H9 (cell line): ENCODE measurements around the gene DNER. TPM values are rescaled to one million over a fixed set of nuclear protein-coding genes. Genes with fewer than 3 reads are reported as not detected.

Experiments used
- DNase-seq: peaks from one replicate; pipeline ENCODE4 v3.0.0-alpha.2; 2017
- H2AFZ ChIP-seq: one replicate; pipeline ENCODE4 v1.6.1; 2013; ENCODE audit warnings: mild to moderate bottlenecking, low read length, control low read depth, moderate library complexity
- H2AK5ac ChIP-seq: 2 replicates; pipeline ENCODE4 v1.6.1; 2013; ENCODE audit warnings: low read length, control low read depth, mixed read lengths; ENCODE audit not compliant: insufficient read length
- H2BK120ac ChIP-seq: one replicate; pipeline ENCODE4 v1.6.1; 2013; ENCODE audit warnings: low read depth, mild to moderate bottlenecking, low read length, control low read depth, inconsistent platforms; ENCODE audit not compliant: poor library complexity, severe bottlenecking
- H2BK12ac ChIP-seq: 2 replicates; pipeline ENCODE4 v1.6.1; 2013; ENCODE audit warnings: low read length, control low read depth, mixed read lengths, low read depth; ENCODE audit not compliant: insufficient read length
- H2BK15ac ChIP-seq: 2 replicates; pipeline ENCODE4 v1.6.1; 2013; ENCODE audit warnings: low read depth, low read length, control low read depth
- H2BK20ac ChIP-seq: one replicate; pipeline ENCODE4 v1.6.1; 2013; ENCODE audit warnings: low read depth, mild to moderate bottlenecking, low read length, control low read depth, inconsistent platforms; ENCODE audit not compliant: poor library complexity, severe bottlenecking
- H2BK5ac ChIP-seq: 2 replicates; pipeline ENCODE4 v1.6.1; 2013; ENCODE audit warnings: low read length, control low read depth, mixed read lengths; ENCODE audit not compliant: insufficient read length
- H3K14ac ChIP-seq: 2 replicates; pipeline ENCODE4 v1.6.1; 2013; ENCODE audit warnings: low read length, control low read depth; ENCODE audit not compliant: insufficient read depth
- H3K18ac ChIP-seq: 2 replicates; pipeline ENCODE4 v1.6.1; 2013; ENCODE audit warnings: low read depth, mild to moderate bottlenecking, mixed read lengths, low read length, control low read depth; ENCODE audit not compliant: insufficient read length
- H3K23ac ChIP-seq: 2 replicates; pipeline ENCODE4 v1.6.1; 2013; ENCODE audit warnings: low read length, control low read depth, mixed read lengths, low read depth; ENCODE audit not compliant: insufficient read length
- H3K23me2 ChIP-seq: 2 replicates; pipeline ENCODE4 v1.6.1; 2013; ENCODE audit warnings: low read depth, mild to moderate bottlenecking, mixed read lengths, low read length, control low read depth; ENCODE audit not compliant: insufficient read length, poor library complexity, severe bottlenecking
- H3K27ac ChIP-seq: 2 replicates; pipeline ENCODE4 v1.5.1; 2013; ENCODE audit warnings: low read length, control low read depth, mixed read lengths, low read depth; ENCODE audit not compliant: insufficient read length
- H3K27me3 ChIP-seq: 2 replicates; pipeline ENCODE4 v1.6.1; 2013; ENCODE audit warnings: low read length, control low read depth, inconsistent platforms; ENCODE audit not compliant: insufficient read depth
- H3K4ac ChIP-seq: 2 replicates; pipeline ENCODE4 v1.6.1; 2013; ENCODE audit warnings: low read depth, mild to moderate bottlenecking, control low read depth, inconsistent platforms, low read length, moderate library complexity
- H3K4me1 ChIP-seq: 2 replicates; pipeline ENCODE4 v1.6.1; 2013; ENCODE audit warnings: low read length, control low read depth, inconsistent platforms; ENCODE audit not compliant: insufficient read depth
- H3K4me2 ChIP-seq: 2 replicates; pipeline ENCODE4 v1.6.1; 2013; ENCODE audit warnings: low read length, control low read depth, mixed read lengths; ENCODE audit not compliant: insufficient read length, insufficient read depth
- H3K56ac ChIP-seq: 2 replicates; pipeline ENCODE4 v1.6.1; 2013; ENCODE audit warnings: low read depth, mild to moderate bottlenecking, mixed read lengths, low read length, control low read depth; ENCODE audit not compliant: insufficient read length
- H3K79me1 ChIP-seq: 2 replicates; pipeline ENCODE4 v1.6.1; 2013; ENCODE audit warnings: low read depth, mild to moderate bottlenecking, moderate library complexity, low read length, control low read depth, inconsistent platforms; ENCODE audit not compliant: insufficient read depth, poor library complexity, severe bottlenecking
- H3K79me2 ChIP-seq: 2 replicates; pipeline ENCODE4 v1.6.1; 2013; ENCODE audit warnings: low read length, control low read depth, inconsistent platforms; ENCODE audit not compliant: insufficient read depth
- H3K9ac ChIP-seq: 2 replicates; pipeline ENCODE4 v1.6.1; 2013; ENCODE audit warnings: low read length, control low read depth, mixed read lengths; ENCODE audit not compliant: insufficient read length; ENCODE audit errors: extremely low read depth
- H3K9me3 ChIP-seq: one replicate; pipeline ENCODE4 v1.6.1; 2013; ENCODE audit warnings: low read depth, low read length, inconsistent platforms; ENCODE audit not compliant: control insufficient read depth
- H3T11ph ChIP-seq: one replicate; pipeline ENCODE4 v1.6.1; 2013; ENCODE audit warnings: mild to moderate bottlenecking, low read length, control low read depth, inconsistent platforms
- H4K20me1 ChIP-seq: one replicate; pipeline ENCODE4 v1.6.1; 2013; ENCODE audit not compliant: control insufficient read depth, insufficient read length, insufficient read depth
- H4K5ac ChIP-seq: 2 replicates; pipeline ENCODE4 v1.6.1; 2013; ENCODE audit warnings: low read depth, mild to moderate bottlenecking, mixed read lengths, low read length, control low read depth; ENCODE audit not compliant: insufficient read length
- H4K8ac ChIP-seq: replicated peaks from 2 replicates; pipeline ENCODE4 v1.6.1; 2013; ENCODE audit warnings: low read length, control low read depth, mixed read lengths, low read depth; ENCODE audit not compliant: insufficient read length
- H4K91ac ChIP-seq: 2 replicates; pipeline ENCODE4 v1.6.1; 2013; ENCODE audit warnings: low read depth, mild to moderate bottlenecking, moderate library complexity, mixed read lengths, low read length, control low read depth; ENCODE audit not compliant: insufficient read length
- H3K27ac Mint-ChIP-seq, 3 experiments: 2 replicates in 2 of 3; 3 replicates in 1 of 3; pipeline ENCODE4 v1.8.0; 2020 to 2021; ENCODE audit warnings: mixed read lengths in 3 of 3, mild to moderate bottlenecking in 1 of 3, moderate library complexity in 1 of 3
- H3K27me3 Mint-ChIP-seq: 2 replicates; pipeline ENCODE4 v1.8.0; 2021; ENCODE audit warnings: low read depth, mild to moderate bottlenecking, moderate library complexity, mixed read lengths
- H3K36me3 Mint-ChIP-seq, 3 experiments: 2 replicates in 2 of 3; 3 replicates in 1 of 3; pipeline ENCODE4 v1.8.0; 2020 to 2021; ENCODE audit warnings: low read depth in 3 of 3, mixed read lengths in 3 of 3; ENCODE audit not compliant: insufficient read depth in 1 of 3
- H3K4me1 Mint-ChIP-seq, 2 experiments: 2 replicates each; pipeline ENCODE4 v1.8.0; 2020; ENCODE audit warnings: mixed read lengths in 2 of 2
- H3K4me3 Mint-ChIP-seq, 2 experiments: 2 replicates in 1 of 2; 3 replicates in 1 of 2; pipeline ENCODE4 v1.8.0; 2020 to 2021; ENCODE audit warnings: mild to moderate bottlenecking in 2 of 2, mixed read lengths in 2 of 2, moderate library complexity in 1 of 2
- H3K9me3 Mint-ChIP-seq, 2 experiments: 2 replicates in 1 of 2; 3 replicates in 1 of 2; pipeline ENCODE4 v1.8.0; 2020; ENCODE audit warnings: mild to moderate bottlenecking in 2 of 2, mixed read lengths in 2 of 2, moderate library complexity in 1 of 2
- CTCF ChIP-seq: fragments of 200-600 bp; sonication (generic); conservative IDR thresholded peaks from 3 replicates; pipeline ENCODE4 v1.8.0; 2021; ENCODE audit warnings: antibody characterized with exemption, mild to moderate bottlenecking
- WGBS: extraction: QIAGEN DNeasy Blood & Tissue Kit; methylation state at CpG from one replicate; pipeline ENCODE4 v1.1.7; 2013; ENCODE audit warnings: missing lambda C conversion rate, low lambda C conversion rate, mixed read lengths; ENCODE audit not compliant: insufficient read length; ENCODE audit errors: extremely low coverage; 5-methylcytosine and 5-hydroxymethylcytosine counted together
- total RNA-seq: library from RNA; stranded (reverse); gene quantifications from 2 replicates; pipeline ENCODE4 v1.2.1, GENCODE V29; 2021

Gene DNER
- total RNA-seq, 1 experiment from 2014 or later = 1.0 TPM

GRCh38 chr2:229688141-229688540 is 26.2 kb downstream of the DNER start:
- Histone ChIP-seq H3K56ac (no peak overlapping the region), H2BK12ac (no peak overlapping the region), H3K18ac (no peak overlapping the region), H2AK5ac (no peak overlapping the region), H3K4me1 (no peaks in the 10 kb centered on the region), H4K5ac (no peak overlapping the region), H2BK120ac (no peak overlapping the region), H3T11ph (no peak overlapping the region), H3K27ac (no peak overlapping the region), H2BK15ac (no peak overlapping the region), H3K9ac (no peak overlapping the region), H2AFZ (no peak overlapping the region), H3K23ac (no peak overlapping the region), H3K23me2 (no peaks in the 10 kb centered on the region), H3K79me2 (no peaks in the 10 kb centered on the region), H4K20me1 (no peaks in the 10 kb centered on the region), H3K9me3 (no peaks in the 10 kb centered on the region), H2BK20ac (no peak overlapping the region), H3K79me1 (no peaks in the 10 kb centered on the region), H2BK5ac (no peak overlapping the region), H3K4me2 (no peak overlapping the region), H3K4ac (no peak overlapping the region), H4K8ac (no peak overlapping the region), H3K27me3 (no peaks in the 10 kb centered on the region), H4K91ac (no peak overlapping the region), H3K14ac (no peak overlapping the region)
- Mint-ChIP-seq H3K4me1 (no peaks in the 10 kb centered on the region), H3K27me3 (no peaks in the 10 kb centered on the region), H3K36me3 (no peaks in the 10 kb centered on the region; a peak in 2 of 7 replicates), H3K9me3 (peaks cover 3 to 5% of the 10 kb centered on the region in 2 experiments; a peak in 3 of 5 replicates), H3K4me3 (no peak overlapping the region), H3K27ac (no peak overlapping the region)
- WGBS = no CpG with 5 or more reads among the region's 7 CpGs
- TF ChIP-seq CTCF = no peak
- no peak for DNase-seq
